NCI-H146 treated with DMSO at 0.1 percent for 48 hours (cell line): ENCODE data around the gene RARB.

Experiments
- DNase-seq: peaks from one replicate; lab custom pipeline; 2025; ENCODE audit not compliant: unreplicated experiment; lab: John Stamatoyannopoulos, UW

The RARB gene

DNA sequence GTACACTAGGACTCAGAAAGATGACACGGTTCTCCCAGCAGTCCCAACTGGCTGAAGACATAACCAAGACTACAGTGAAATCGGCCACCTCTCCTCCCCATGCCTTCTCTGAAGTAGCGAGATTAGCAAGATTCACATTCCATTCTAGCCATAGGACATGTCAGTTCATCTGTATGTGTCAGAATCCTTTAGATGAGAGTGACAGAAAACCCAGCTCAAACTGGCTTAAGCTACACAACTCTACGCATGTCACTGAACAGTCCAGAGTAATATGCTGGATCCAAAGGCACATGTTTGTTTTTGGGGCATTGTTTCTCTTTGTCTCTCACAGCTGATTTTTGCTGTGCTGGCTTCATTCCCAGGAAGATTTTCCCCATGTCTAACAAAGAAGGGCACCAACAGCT is 75.8 kb downstream of the RARB start:
- DNase-seq: no peak

- no peak for DNase-seq
Observed at GRCh38 chr3:25505581-25505980, 77.5 kb downstream of the RARB start.

- DNase-seq: no peak
Observed at GRCh38 chr3:25507811-25508210, 79.7 kb downstream of the RARB start.

- no peak for DNase-seq
Observed at GRCh38 chr3:25508433-25508832, 80.4 kb downstream of the RARB start.

GRCh38 chr3:25508901-25509300 is 80.8 kb downstream of the RARB start:
- no peak for DNase-seq

DNA sequence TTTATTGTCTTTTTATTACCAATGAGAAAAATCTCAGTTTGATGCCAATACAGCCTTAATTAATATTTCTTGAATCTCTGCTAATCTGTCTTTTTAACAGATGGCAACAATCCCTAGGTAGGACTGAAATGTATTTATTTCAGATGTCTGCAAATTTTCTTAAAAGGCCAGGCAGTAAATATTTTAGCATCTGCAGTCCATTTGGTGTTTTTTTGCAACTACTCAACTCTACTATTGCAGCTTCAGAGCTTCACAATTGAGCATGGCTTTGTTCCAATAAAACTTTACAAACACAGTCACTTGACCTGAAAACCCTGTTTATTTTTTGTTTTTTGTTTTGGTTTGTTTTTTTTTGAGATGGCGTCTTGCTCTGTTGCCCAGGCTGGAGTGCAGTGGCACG is 82.7 kb downstream of the RARB start:
- no peak for DNase-seq

GRCh38 chr3:25511972-25512721 is 84.1 kb downstream of the RARB start:
- DNase-seq: no peak

DNA sequence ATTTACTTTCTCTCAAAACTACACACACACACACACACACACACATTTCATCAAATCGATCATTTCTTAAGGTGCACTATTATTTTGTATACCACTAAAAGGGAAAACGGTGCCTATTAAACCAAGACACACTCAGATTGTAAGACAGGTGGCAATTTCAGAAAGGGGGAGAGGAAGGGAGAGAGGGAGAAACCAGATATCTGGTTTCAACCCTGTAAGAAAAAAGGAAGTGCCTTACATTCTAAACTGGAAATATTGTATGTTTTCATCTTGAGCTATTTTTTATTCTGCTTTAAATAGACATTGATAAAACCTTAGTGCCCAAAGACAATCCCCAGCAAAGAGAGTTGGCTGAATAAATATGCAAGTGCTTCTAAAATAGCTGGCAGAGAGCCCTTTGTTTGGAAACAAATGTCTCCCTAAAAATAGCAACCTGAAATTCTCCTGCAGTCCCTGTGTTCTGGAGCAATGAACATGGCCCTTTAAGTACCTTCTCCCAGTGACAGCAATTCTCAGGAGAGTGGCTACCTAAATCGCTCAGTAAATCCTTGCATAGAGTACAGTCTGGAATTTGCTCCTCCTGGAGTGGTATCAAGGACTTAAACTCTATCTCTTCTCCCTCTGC is 85.7 kb downstream of the RARB start:
- DNase-seq: no peak

GRCh38 chr3:25515171-25515570 is 87.1 kb downstream of the RARB start:
- no peak for DNase-seq

GRCh38 chr3:25520926-25521559 is 93.0 kb downstream of the RARB start:
- DNase-seq: no peak

- no peak for DNase-seq
Observed at GRCh38 chr3:25527336-25527735, 99.3 kb downstream of the RARB start.

DNA sequence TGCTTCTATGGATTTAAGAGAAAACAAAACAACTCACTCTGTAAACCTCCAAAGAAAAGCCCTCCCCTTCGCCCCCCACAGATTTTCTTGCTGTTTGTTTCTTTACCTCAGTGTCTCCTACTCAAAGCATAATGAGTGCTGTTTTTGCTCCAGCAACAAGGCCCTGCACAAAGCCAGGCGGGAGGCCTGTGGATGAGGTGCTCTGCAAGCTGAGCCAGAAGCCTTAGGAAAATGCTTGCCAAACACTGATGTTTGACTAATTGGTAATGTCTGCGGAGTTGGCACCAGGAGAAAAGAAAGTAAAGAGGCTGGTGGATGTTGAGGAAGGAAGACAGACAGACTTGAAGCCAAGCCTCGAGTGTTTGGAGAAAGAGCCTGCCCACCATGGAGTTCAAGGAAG is 99.7 kb downstream of the RARB start:
- DNase-seq: no peak

DNA sequence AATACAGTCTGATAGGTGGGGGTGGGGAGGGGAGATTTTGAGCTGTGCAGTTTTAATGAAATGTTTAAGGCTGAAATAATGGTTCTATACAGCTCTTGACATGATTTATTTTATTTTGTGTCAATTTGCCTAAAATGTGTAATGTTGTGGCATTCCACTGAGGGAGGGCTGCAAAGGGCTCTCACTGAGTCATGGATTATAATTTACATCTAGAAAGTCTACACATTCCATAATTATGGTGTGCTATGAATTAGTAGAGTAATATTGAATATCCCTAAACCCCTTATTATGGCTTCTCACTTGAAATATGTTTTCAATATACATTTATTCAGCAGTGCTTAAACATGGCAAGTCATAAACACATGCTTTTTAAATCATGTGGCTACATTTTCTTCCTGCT is 103.9 kb downstream of the RARB start:
- DNase-seq: no peak

DNA sequence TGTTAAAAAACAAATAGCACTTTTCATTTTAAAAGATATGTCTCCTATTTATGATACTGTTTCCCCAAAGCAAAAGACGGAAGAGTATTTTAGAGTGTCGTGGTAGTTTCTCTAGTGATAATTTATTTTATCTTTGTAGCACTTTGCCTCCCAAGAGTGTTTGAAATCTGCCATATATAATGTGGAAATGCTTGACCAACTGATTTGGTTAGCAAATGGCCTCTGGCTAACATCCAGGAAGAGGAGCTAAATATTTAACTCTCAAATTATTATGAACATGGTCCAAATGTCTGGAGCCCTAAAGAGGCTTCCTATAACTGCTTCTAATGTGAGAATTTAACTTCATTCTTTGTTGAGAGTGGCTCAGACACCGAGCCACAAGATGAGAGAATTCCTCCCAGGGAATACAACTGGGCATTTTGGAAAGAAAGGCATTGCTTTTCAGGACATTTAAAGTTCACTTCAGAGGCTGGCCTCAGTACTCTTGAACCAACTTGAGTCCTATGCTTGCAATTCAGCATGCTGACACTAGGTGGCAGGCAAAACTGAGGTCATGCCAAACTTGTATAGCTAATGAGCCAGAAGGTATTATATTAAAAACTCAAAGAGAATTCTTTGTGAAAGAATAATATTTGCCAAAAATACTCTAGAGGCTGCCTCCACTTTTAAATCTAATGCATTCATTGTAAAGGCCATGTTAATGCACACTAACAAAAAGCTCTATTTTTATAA is 104.5 kb downstream of the RARB start:
- no peak for DNase-seq

DNA sequence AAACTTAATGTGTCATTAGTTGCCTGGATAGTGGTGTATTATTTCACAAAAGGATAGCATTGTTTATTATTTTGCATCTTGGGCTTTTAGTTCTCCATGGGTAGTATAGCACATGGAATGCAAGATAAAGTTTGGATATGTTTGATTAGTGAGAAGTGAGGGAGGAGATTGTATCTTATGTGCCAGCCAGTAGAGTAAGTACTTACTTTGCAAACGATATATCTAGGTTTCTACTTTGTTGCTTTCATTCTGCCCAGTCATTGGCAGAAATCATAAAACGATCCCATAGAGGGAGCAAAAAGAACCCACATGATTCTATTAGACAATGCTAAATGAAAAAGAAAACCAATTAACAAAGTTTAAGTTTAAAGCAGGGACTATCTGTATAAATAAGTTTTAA is 105.3 kb downstream of the RARB start:
- no peak for DNase-seq

DNA sequence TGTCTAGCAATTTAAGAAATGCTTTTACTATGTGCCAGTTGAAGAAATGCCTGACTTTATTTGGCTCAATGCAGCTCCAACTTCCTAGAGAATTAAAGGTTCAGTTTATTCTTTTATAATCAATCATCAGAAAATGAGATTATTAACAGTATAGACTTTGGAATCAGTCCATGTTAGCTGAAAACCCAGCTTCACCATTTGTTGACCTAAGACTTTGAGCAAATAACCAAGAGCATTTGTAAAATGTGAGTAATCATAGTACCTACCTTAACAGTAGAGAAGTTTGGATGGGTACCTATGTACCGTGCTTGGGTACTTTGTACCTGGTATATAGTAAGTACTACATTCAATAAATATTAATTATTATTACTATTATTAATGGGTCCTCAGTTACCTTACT is 105.9 kb downstream of the RARB start:
- DNase-seq: no peak

- DNase-seq: no peak
Observed at GRCh38 chr3:25536521-25537391, 108.7 kb downstream of the RARB start.

DNA sequence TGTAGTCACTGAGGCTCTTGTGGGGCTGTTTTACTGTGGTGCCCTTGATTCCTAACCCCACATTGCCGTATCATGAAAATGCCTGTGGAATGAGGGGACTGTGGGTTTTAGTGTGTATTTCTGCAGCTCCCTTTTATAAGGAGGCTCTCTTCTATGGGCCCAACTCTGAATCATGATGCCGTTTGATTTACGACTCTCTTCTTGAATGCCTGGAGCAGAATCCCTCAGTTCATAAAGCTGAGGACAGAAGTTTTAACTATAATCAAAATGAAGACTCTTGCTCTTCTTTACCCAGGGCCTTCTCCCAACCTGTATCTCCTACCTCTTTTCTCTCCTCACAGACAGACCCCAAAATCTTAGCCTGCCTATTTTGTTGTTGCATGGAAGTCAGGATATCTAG is 109.5 kb downstream of the RARB start:
- no peak for DNase-seq

- no peak for DNase-seq
Observed at GRCh38 chr3:25540273-25540672, 112.2 kb downstream of the RARB start.

- DNase-seq: no peak
Observed at GRCh38 chr3:25542492-25543039, 114.5 kb downstream of the RARB start.

DNA sequence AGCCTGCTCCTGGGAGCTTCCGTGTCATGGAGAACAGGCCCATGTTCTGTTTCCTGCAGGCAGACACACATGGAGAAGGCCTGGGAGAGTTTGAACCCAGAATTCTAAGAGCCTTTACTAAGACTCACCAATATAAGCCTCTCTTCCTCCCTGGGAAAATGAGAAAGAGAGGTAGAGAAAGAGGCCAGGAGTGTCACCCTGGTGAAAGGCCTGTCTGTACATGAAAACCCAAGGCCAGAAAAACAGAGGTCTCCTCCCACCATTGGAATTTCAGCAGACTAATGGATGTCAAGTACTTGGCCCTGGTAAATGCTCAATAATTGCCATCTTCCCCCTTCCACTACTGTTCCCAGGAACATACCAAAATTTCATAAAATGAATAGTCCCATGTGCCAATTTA is 119.0 kb downstream of the RARB start:
- no peak for DNase-seq
